Measurements from ENCODE around the gene DPYD. TPM values are rescaled to one million over a fixed set of nuclear protein-coding genes. Genes with fewer than 3 reads are reported as not detected.

DPYD gene
- total and polyA plus RNA-seq, 7 donors, result 6.0 to 56.1 (median 40.2) TPM

DNA sequence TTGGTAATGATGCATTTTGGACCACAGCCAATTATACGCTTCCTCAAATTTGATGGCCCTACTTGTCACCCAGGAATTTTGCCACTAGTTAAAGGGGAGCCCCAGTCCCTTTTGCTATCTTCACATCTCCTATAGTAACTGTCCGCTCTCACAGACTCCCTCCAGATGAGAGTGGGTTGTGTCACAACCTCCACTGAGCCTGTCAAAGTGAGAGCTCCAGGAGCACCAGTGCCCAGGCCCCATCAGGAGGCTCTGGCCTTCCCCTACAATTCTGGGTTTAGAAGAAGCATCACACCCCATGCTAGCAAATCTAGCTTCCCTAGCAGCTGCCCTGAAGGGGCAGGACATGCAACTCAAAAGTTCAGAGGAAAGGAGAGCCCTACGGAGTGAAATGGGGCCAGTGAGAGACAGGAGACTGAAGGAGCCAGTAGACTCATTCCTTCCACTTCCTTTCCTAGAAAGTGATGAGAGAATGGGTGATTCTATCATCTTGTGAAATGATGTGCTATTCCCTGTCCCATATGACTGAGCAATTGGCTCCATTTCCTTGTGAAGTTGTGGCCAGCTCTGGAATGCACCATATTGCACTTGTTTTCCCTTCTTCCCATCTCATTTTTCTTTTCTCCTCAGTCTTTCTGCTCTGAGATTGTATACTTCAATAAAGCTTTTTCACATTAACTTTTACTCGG lies 541.3 kb downstream of the DPYD start:
- WGBS, 2 donors, result 89 to 95% methylated on average over 4 of the region's 4 CpGs
- Histone ChIP-seq H3K27ac (no peak overlapping the region), H3K36me3 (no peaks in the 10 kb centered on the region), H3K4me3 (no peak overlapping the region), H3K9me3 (no peaks in the 10 kb centered on the region), H3K4me1 (peaks cover 0 to 12% (median 5%) of the 10 kb centered on the region in 4 donors), H3K27me3 (no peaks in the 10 kb centered on the region)
- TF ChIP-seq POLR2A (IDR thresholded peaks at IDR 0.05) (no peak), POLR2AphosphoS5 (IDR thresholded peaks at IDR 0.05) (no peak), EP300 (IDR thresholded peaks at IDR 0.05) (no peak)
- TF ChIP-seq, protein P1, sequence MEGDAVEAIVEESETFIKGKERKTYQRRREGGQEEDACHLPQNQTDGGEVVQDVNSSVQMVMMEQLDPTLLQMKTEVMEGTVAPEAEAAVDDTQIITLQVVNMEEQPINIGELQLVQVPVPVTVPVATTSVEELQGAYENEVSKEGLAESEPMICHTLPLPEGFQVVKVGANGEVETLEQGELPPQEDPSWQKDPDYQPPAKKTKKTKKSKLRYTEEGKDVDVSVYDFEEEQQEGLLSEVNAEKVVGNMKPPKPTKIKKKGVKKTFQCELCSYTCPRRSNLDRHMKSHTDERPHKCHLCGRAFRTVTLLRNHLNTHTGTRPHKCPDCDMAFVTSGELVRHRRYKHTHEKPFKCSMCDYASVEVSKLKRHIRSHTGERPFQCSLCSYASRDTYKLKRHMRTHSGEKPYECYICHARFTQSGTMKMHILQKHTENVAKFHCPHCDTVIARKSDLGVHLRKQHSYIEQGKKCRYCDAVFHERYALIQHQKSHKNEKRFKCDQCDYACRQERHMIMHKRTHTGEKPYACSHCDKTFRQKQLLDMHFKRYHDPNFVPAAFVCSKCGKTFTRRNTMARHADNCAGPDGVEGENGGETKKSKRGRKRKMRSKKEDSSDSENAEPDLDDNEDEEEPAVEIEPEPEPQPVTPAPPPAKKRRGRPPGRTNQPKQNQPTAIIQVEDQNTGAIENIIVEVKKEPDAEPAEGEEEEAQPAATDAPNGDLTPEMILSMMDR (IDR thresholded peaks at IDR 0.05), result no peak
- intact Hi-C loops (cut with DNase I), result no loop called here
- DNase-seq, result no peak

DNA sequence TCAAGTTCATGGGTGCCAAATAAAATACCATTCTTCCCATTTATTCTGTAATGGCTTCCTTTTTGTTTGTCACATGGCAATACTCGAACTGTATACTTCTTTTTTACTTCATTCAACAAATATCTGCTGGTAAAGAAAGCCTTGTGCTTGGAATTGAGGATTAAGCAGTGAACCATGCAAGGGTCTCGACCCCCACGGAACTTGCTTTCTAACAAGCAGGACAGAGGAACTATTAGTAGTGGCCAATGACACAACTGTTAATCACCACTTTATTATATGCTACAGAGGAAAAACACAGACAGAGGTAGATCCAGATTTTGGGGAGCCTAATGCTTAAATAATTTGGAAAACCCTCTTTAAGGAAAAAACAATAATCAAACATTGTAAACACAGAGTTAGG lies 542.2 kb downstream of the DPYD start:
- WGBS, 2 donors, result 89 to 90% methylated on average over 3 of the region's 3 CpGs
- TF ChIP-seq, protein P1 (IDR thresholded peaks at IDR 0.05), result no peak
- TF ChIP-seq EP300 (IDR thresholded peaks at IDR 0.05) (no peak), POLR2A (IDR thresholded peaks at IDR 0.05) (no peak), POLR2AphosphoS5 (IDR thresholded peaks at IDR 0.05) (no peak)
- intact Hi-C loops (cut with DNase I), result no loop called here

DNA sequence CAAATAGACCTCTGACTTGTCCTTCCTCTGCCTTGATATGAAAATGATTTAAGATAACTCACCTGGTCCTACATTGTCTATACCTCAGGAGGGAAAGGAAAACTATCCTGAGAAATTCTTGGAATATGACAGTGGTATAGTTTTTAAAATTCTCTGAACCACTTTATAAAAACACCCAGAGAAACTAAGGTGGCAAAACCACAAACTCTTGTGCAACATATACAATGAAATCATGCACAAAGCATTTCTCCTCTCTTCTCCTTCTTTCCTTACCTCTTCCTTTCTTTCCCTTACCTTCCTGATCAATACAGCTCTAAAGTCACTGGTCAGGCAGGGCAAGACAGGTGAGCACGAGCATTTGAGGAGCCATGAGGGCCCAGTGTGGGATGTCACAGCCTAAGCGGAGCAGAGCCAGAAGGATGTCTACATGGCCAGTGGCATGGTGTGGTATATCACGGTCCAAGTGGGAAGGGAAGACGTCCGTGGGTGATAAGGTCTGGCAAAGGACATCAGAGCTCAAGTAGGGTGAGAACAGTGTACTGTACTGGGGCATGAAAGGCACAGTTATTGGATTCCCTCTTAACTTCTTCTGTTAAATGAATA lies 543.3 kb downstream of the DPYD start:
- TF ChIP-seq POLR2A (IDR thresholded peaks at IDR 0.05), result no peak
- TF ChIP-seq POLR2AphosphoS5 (IDR thresholded peaks at IDR 0.05), result no peak
- TF ChIP-seq EP300 (IDR thresholded peaks at IDR 0.05), result no peak
- TF ChIP-seq, protein P1 (IDR thresholded peaks at IDR 0.05), result no peak
- 90 to 93% methylated on average over 5 of the region's 5 CpGs for WGBS, 2 donors
- H3K9me3 ChIP-seq, result no peaks in the 10 kb centered on the region
- H3K27me3 ChIP-seq, result no peaks in the 10 kb centered on the region
- no peaks in the 10 kb centered on the region for H3K4me1 ChIP-seq
- no peaks in the 10 kb centered on the region for H3K36me3 ChIP-seq
- no peak overlapping the region for H3K27ac ChIP-seq
- no peak for DNase-seq
- no peak overlapping the region for H3K4me3 ChIP-seq
- intact Hi-C loops (cut with DNase I), result no loop called here

More for the DNA sequence above, 542.2 kb downstream of the DPYD start:
- Histone ChIP-seq H3K36me3 (no peaks in the 10 kb centered on the region), H3K9me3 (no peaks in the 10 kb centered on the region), H3K27me3 (no peaks in the 10 kb centered on the region), H3K4me3 (no peak overlapping the region), H3K27ac (no peak overlapping the region), H3K4me1 (peaks cover 0 to 3% (median 1%) of the 10 kb centered on the region in 4 donors)
- no peak for DNase-seq

DNA sequence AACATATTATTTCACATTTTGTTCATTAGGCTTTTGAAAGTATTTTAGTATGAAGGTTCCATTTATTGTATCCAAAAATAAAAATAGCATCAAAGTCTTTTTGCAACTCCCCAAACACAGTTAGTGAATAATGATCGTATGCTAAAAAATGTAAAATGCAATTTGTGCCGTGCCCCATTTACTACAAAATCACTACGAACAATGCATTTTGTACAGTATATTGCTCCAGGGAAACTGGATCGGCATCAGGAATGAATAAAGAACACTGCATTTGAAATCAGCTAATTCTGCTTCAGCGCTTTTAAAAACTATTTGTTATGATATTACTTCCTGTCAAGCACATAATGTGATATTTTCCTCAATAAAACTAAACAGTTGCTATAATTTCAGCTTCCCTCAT lies 547.8 kb downstream of the DPYD start:
- 91 to 94% methylated on average over 5 of the region's 5 CpGs for WGBS, 2 donors
- no peak for DNase-seq
- intact Hi-C loops (cut with DNase I), result no loop called here
- H3K36me3 ChIP-seq, result no peaks in the 10 kb centered on the region
- no peaks in the 10 kb centered on the region for H3K27me3 ChIP-seq
- no peak overlapping the region for H3K27ac ChIP-seq
- H3K9me3 ChIP-seq, result no peaks in the 10 kb centered on the region
- TF ChIP-seq, protein P1 (IDR thresholded peaks at IDR 0.05), result no peak
- TF ChIP-seq POLR2AphosphoS5 (IDR thresholded peaks at IDR 0.05) (no peak), POLR2A (IDR thresholded peaks at IDR 0.05) (no peak)
- H3K4me1 ChIP-seq, result no peaks in the 10 kb centered on the region
- H3K4me3 ChIP-seq, result no peak overlapping the region

Data from sigmoid colon (tissue), 7 donors.